ENCODE results near the gene SFMBT2. TPM values are rescaled to one million over a fixed set of nuclear protein-coding genes. Genes with fewer than 3 reads are reported as not detected.
A peak's percentile ranks its signal among the peaks of the same experiment; 100 is the strongest.

SFMBT2 gene
- total and polyA plus RNA-seq, 5 donors from 2014 or later, result 1.3 to 21.2 (median 1.6) TPM

DNA sequence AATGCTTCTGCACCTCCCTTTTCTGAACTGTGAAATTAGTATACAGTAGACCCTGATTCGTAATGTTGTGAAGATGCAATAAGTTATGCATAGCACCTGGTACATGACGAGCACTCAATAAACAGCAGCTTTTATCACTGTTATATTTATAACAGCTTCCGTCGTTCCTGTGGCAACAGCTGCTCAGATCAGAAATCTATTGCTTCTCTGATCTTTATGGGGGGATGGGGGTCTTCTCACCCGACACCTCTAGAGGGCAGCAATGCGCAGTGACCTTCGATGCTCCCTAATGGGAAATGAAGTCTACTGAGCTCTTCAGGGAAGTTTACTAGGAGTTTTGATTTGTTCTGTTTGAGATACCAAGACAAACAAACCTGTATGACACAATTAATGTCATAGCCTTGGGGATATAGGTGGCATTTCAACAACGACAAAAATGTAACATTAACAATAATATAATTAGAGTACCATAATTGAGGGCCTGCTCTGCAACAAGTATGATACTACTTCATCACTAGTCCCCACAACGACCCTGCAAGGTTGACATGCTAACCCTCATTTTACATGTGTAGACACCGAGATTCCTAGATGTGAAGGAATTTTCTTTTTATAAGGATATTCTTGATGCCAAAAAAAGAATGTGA, 289.6 kb downstream of the SFMBT2 start:
- Histone ChIP-seq H3K4me3 (ENCODE audit: low read depth, low read length) (no peak overlapping the region), H3K27me3 (ENCODE audit: control insufficient read depth, insufficient read depth, low read length) (peaks cover 3% of the 10 kb centered on the region), H3K36me3 (ENCODE audit: control insufficient read depth, insufficient read depth, low read length) (no peaks in the 10 kb centered on the region), H3K9me3 (ENCODE audit: control insufficient read depth in 2 of 2, low read length in 2 of 2) (no peaks in the 10 kb centered on the region), H3K4me1 (ENCODE audit: control insufficient read depth, insufficient read depth, low read length, poor library complexity, severe bottlenecking) (peaks cover 5% of the 10 kb centered on the region), H3K27ac (ENCODE audit: insufficient read depth, low read length, poor library complexity, severe bottlenecking) (no peak overlapping the region)
- DNase-seq (peak; percentile 27 to 72 (median 71)), ATAC-seq (ENCODE audit: low read depth in 2 of 2) (peak; percentile 75 to 85)
- H3K36me3 Mint-ChIP-seq, result no peaks in the 10 kb centered on the region
- H3K27ac Mint-ChIP-seq, result peak overlapping the region in 2 of 3 donors; percentile 86 to 90
- H3K9me3 Mint-ChIP-seq, result no peaks in the 10 kb centered on the region
- H3K4me1 Mint-ChIP-seq, result peaks cover 0 to 8% (median 6%) of the 10 kb centered on the region in 4 donors
- H3K27me3 Mint-ChIP-seq, result peaks cover 46% of the 10 kb centered on the region
- H3K4me3 Mint-ChIP-seq, result no peak overlapping the region

GRCh38 chr10:7119325-7120015, 291.4 kb downstream of the SFMBT2 start:
- H3K36me3 Mint-ChIP-seq, result no peaks in the 10 kb centered on the region
- H3K27me3 ChIP-seq (ENCODE audit: control insufficient read depth, insufficient read depth, low read length), result no peaks in the 10 kb centered on the region
- no peak for DNase-seq
- no peaks in the 10 kb centered on the region for H3K36me3 ChIP-seq (ENCODE audit: control insufficient read depth, insufficient read depth, low read length)
- H3K9me3 ChIP-seq (ENCODE audit: control insufficient read depth in 2 of 2, low read length in 2 of 2), result no peaks in the 10 kb centered on the region
- peaks cover 0 to 8% (median 6%) of the 10 kb centered on the region in 4 donors for H3K4me1 Mint-ChIP-seq
- no peak for ATAC-seq (ENCODE audit: low read depth in 2 of 2)
- peaks cover 42% of the 10 kb centered on the region for H3K27me3 Mint-ChIP-seq
- H3K9me3 Mint-ChIP-seq, result no peaks in the 10 kb centered on the region
- H3K27ac ChIP-seq (ENCODE audit: insufficient read depth, low read length, poor library complexity, severe bottlenecking), result no peak overlapping the region
- no peak overlapping the region for H3K4me3 Mint-ChIP-seq
- peak overlapping the region in 2 of 3 donors; percentile 25 to 67 for H3K27ac Mint-ChIP-seq
- peaks cover 5% of the 10 kb centered on the region for H3K4me1 ChIP-seq (ENCODE audit: control insufficient read depth, insufficient read depth, low read length, poor library complexity, severe bottlenecking)
- H3K4me3 ChIP-seq (ENCODE audit: low read depth, low read length), result no peak overlapping the region

GRCh38 chr10:7117806-7118674, 292.8 kb downstream of the SFMBT2 start:
- Histone ChIP-seq H3K4me1 (ENCODE audit: control insufficient read depth, insufficient read depth, low read length, poor library complexity, severe bottlenecking) (peaks cover 5% of the 10 kb centered on the region), H3K9me3 (ENCODE audit: control insufficient read depth in 2 of 2, low read length in 2 of 2) (no peaks in the 10 kb centered on the region), H3K27ac (ENCODE audit: insufficient read depth, low read length, poor library complexity, severe bottlenecking) (no peak overlapping the region), H3K36me3 (ENCODE audit: control insufficient read depth, insufficient read depth, low read length) (no peaks in the 10 kb centered on the region), H3K4me3 (ENCODE audit: low read depth, low read length) (no peak overlapping the region), H3K27me3 (ENCODE audit: control insufficient read depth, insufficient read depth, low read length) (no peaks in the 10 kb centered on the region)
- Mint-ChIP-seq H3K4me3 (no peak overlapping the region), H3K4me1 (peaks cover 0 to 8% (median 5%) of the 10 kb centered on the region in 4 donors), H3K27me3 (peaks cover 35% of the 10 kb centered on the region), H3K36me3 (no peaks in the 10 kb centered on the region), H3K27ac (no peak overlapping the region), H3K9me3 (no peaks in the 10 kb centered on the region)
- DNase-seq (no peak), ATAC-seq (ENCODE audit: low read depth in 2 of 2) (no peak)

GRCh38 chr10:7117177-7117799, 293.5 kb downstream of the SFMBT2 start:
- H3K9me3 Mint-ChIP-seq, result no peaks in the 10 kb centered on the region
- H3K27ac Mint-ChIP-seq, result no peak overlapping the region

DNA sequence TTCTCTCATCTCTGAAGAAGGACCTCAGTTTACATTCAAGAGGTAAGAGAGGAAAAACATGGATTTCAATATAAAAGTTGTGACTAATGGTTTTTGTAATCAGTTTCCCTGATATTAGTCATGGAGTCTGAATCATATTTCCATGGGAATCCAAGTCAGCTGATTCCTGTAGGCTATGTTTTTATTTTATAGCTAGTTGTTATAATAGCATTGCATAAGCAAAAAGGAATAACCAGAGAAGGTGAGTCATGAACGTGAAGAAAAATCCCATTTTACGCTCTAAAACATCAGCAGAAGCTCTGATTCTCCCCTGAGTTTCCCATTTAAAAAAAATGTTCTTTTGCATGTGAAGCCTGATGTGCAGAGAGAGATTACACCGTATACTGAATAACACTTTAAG, 299.3 kb downstream of the SFMBT2 start:
- peaks cover 3% of the 10 kb centered on the region for H3K36me3 Mint-ChIP-seq
- H3K9me3 Mint-ChIP-seq, result peaks cover 0 to 5% (median 0%) of the 10 kb centered on the region in 7 donors
- H3K27me3 Mint-ChIP-seq, result peaks cover 14% of the 10 kb centered on the region
- H3K4me1 Mint-ChIP-seq, result peaks cover 0 to 2% (median 0%) of the 10 kb centered on the region in 4 donors
- no peak overlapping the region for H3K4me3 Mint-ChIP-seq
- ATAC-seq (ENCODE audit: low read depth in 2 of 2) (no peak), DNase-seq (no peak)
- Histone ChIP-seq H3K4me3 (ENCODE audit: low read depth, low read length) (no peak overlapping the region), H3K27me3 (ENCODE audit: control insufficient read depth, insufficient read depth, low read length) (no peaks in the 10 kb centered on the region), H3K27ac (ENCODE audit: insufficient read depth, low read length, poor library complexity, severe bottlenecking) (no peak overlapping the region), H3K36me3 (ENCODE audit: control insufficient read depth, insufficient read depth, low read length) (no peaks in the 10 kb centered on the region), H3K9me3 (ENCODE audit: control insufficient read depth in 2 of 2, low read length in 2 of 2) (no peaks in the 10 kb centered on the region), H3K4me1 (ENCODE audit: control insufficient read depth, insufficient read depth, low read length, poor library complexity, severe bottlenecking) (no peaks in the 10 kb centered on the region)
- no peak overlapping the region for H3K27ac Mint-ChIP-seq

More at GRCh38 chr10:7117177-7117799, 293.5 kb downstream of the SFMBT2 start:
- H3K4me1 Mint-ChIP-seq, result peaks cover 0 to 8% (median 5%) of the 10 kb centered on the region in 4 donors
- no peaks in the 10 kb centered on the region for H3K9me3 ChIP-seq (ENCODE audit: control insufficient read depth in 2 of 2, low read length in 2 of 2)
- no peak for DNase-seq
- peaks cover 5% of the 10 kb centered on the region for H3K4me1 ChIP-seq (ENCODE audit: control insufficient read depth, insufficient read depth, low read length, poor library complexity, severe bottlenecking)
- no peaks in the 10 kb centered on the region for H3K27me3 ChIP-seq (ENCODE audit: control insufficient read depth, insufficient read depth, low read length)
- no peaks in the 10 kb centered on the region for H3K36me3 Mint-ChIP-seq
- no peak for ATAC-seq (ENCODE audit: low read depth in 2 of 2)
- H3K4me3 ChIP-seq (ENCODE audit: low read depth, low read length), result no peak overlapping the region
- no peak overlapping the region for H3K4me3 Mint-ChIP-seq
- H3K27ac ChIP-seq (ENCODE audit: insufficient read depth, low read length, poor library complexity, severe bottlenecking), result no peak overlapping the region
- peaks cover 29% of the 10 kb centered on the region for H3K27me3 Mint-ChIP-seq
- no peaks in the 10 kb centered on the region for H3K36me3 ChIP-seq (ENCODE audit: control insufficient read depth, insufficient read depth, low read length)

DNA sequence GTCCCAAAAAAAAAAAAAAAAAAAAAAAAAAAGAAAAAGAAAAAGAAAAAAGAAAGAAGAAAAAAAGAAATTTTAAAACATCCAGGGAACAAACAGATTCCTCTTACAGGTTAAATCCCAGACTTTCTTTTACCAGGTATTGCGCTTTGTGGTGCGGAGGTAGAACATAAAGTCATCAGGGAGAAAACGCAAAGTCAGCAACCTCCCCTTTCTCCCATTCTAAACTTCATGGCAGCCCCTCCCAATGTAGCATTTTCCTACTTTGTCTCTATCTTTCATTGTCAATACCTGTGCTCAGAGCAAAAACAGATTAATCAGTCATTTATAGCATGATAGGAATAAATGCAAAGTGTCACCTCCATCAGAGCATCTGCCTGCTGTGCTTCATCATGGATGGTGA, 299.7 kb downstream of the SFMBT2 start:
- DNase-seq (no peak), ATAC-seq (ENCODE audit: low read depth in 2 of 2) (no peak)
- peaks cover 3% of the 10 kb centered on the region for H3K36me3 Mint-ChIP-seq
- no peaks in the 10 kb centered on the region for H3K9me3 ChIP-seq (ENCODE audit: control insufficient read depth in 2 of 2, low read length in 2 of 2)
- H3K9me3 Mint-ChIP-seq, result peaks cover 0 to 5% (median 0%) of the 10 kb centered on the region in 7 donors
- peaks cover 14% of the 10 kb centered on the region for H3K27me3 Mint-ChIP-seq
- H3K4me1 ChIP-seq (ENCODE audit: control insufficient read depth, insufficient read depth, low read length, poor library complexity, severe bottlenecking), result no peaks in the 10 kb centered on the region
- H3K4me1 Mint-ChIP-seq, result peaks cover 0 to 2% (median 0%) of the 10 kb centered on the region in 4 donors
- H3K36me3 ChIP-seq (ENCODE audit: control insufficient read depth, insufficient read depth, low read length), result no peaks in the 10 kb centered on the region
- H3K27ac ChIP-seq (ENCODE audit: insufficient read depth, low read length, poor library complexity, severe bottlenecking), result no peak overlapping the region
- no peak overlapping the region for H3K4me3 Mint-ChIP-seq
- H3K27ac Mint-ChIP-seq, result no peak overlapping the region
- no peaks in the 10 kb centered on the region for H3K27me3 ChIP-seq (ENCODE audit: control insufficient read depth, insufficient read depth, low read length)
- H3K4me3 ChIP-seq (ENCODE audit: low read depth, low read length), result no peak overlapping the region
